Skeletal muscle satellite cell (primary cell): Measurements from ENCODE around the gene ENTPD1.
A peak's percentile ranks its signal among the peaks of the same experiment; 100 is the strongest.

Source experiments
- H3K27me3 ChIP-seq: 2 replicates; pipeline ENCODE4 v1.7.0; 2013; ENCODE audit warnings: low read length; ENCODE audit not compliant: control insufficient read depth, insufficient read depth
- H3K36me3 ChIP-seq: 2 replicates; pipeline ENCODE4 v1.7.0; 2013; ENCODE audit warnings: mild to moderate bottlenecking, control low read depth, low read length; ENCODE audit not compliant: insufficient read depth
- H3K4me1 ChIP-seq: 2 replicates; pipeline ENCODE4 v1.7.0; 2013; ENCODE audit warnings: low read length; ENCODE audit not compliant: control insufficient read depth, insufficient read depth
- H3K4me2 ChIP-seq: 2 replicates; pipeline ENCODE4 v1.7.0; 2013; ENCODE audit warnings: mild to moderate bottlenecking, low read length
- H3K4me3 ChIP-seq: 2 replicates; pipeline ENCODE4 v1.7.0; 2013; ENCODE audit warnings: low read length
- H3K9ac ChIP-seq: 2 replicates; pipeline ENCODE4 v1.7.0; 2013; ENCODE audit warnings: mild to moderate bottlenecking, low read depth, low read length, moderate library complexity
- H3K9me3 ChIP-seq: replicated peaks from 2 replicates; pipeline ENCODE4 v1.7.0; 2013; ENCODE audit warnings: mild to moderate bottlenecking, control low read depth, low read length

The ENTPD1 gene

DNA sequence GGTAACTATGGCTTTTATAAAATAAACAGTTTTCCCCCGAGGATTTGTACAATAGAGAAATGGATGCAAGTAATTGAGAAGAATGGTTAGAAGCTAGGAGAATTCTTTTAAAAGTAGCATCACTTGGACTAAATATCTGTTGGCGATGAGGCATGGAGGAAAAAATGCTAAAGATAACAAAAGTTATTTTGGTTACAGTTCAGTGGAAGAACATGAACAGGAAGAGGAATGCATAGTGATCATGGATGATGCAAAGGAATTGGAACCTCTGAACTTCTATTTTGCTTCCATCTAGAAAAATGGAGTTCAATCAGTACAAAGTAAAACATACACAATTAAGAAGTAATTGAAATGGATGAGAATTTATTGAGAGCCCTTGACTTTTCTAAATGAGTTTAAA lies 32.9 kb downstream of the ENTPD1 start:
- Histone ChIP-seq H3K36me3 (no peaks in the 10 kb centered on the region), H3K4me3 (peak overlapping the region; percentile 12), H3K9ac (peak overlapping the region; percentile 67), H3K4me2 (peak overlapping the region; percentile 67), H3K9me3 (no peaks in the 10 kb centered on the region), H3K4me1 (peaks cover 22% of the 10 kb centered on the region), H3K27me3 (no peaks in the 10 kb centered on the region)

DNA sequence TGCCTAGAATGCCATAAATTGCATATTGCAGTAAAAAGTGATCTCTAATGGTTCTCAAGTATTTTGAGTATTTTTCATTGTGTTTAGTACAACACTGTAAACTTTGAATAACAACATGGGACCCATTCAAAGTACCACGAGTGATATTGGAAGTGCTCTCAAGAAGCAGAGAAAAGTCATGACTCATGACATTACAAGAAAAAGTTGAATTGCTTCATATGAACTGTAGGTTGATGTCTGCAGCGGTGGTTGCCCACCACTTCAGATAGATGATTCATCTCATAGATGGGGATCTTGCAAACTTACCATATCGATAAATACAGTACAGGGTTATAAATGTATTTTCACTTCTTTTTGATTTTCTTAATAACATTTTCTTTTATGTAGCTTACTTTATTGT lies 33.9 kb downstream of the ENTPD1 start:
- Histone ChIP-seq H3K9ac (no peak overlapping the region), H3K4me3 (no peak overlapping the region), H3K4me1 (peaks cover 22% of the 10 kb centered on the region), H3K27me3 (no peaks in the 10 kb centered on the region), H3K36me3 (no peaks in the 10 kb centered on the region), H3K9me3 (no peaks in the 10 kb centered on the region), H3K4me2 (no peak overlapping the region)

DNA sequence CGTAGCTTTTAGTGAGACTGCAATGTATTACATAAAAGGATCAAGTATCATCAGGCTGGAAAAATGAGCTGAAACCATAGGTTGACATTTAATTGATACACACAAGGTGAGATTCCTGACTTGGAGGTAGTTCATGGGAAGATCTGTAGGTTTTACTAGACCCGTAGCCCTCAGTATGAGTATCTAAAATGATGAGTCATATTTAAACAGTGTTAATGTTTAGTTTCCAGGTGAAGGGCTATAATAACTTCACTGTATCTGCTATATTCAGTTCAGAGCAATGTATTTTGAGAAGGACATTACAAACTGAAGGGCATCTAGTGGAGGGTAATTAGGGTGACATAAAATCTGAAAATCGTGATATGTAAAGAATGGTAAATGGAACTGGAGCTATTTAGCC lies 35.0 kb downstream of the ENTPD1 start:
- H3K36me3 ChIP-seq: no peaks in the 10 kb centered on the region
- H3K27me3 ChIP-seq: no peaks in the 10 kb centered on the region
- H3K9ac ChIP-seq: no peak overlapping the region
- no peak overlapping the region for H3K4me2 ChIP-seq
- H3K4me3 ChIP-seq: no peak overlapping the region
- no peaks in the 10 kb centered on the region for H3K9me3 ChIP-seq
- peaks cover 22% of the 10 kb centered on the region for H3K4me1 ChIP-seq

DNA sequence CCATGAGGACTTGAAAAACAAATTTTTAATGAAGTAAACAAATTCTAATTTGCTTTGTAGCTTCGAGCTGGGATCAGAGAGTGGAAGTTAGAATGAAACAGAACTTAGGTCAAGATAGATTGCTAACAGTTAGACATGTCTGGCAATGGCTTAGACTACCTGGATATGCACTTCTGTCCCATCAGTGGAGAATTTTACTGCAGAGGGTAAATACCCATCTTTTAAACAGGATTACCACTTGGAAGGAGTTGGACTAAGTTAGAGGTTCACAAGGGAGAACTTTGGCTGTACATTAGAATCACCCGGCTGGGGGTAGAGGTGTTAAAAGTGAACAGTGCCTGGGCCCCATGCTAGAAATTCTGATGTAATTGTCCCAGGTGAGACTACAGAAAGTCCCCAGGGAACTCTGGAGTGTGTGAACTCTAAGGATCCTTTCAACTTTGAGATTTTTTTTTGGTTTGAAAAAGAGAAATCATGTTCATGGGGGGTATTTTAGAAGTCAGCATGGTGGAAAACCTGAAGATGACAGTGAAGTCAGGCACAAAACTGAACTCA lies 35.5 kb downstream of the ENTPD1 start:
- H3K4me3 ChIP-seq: no peak overlapping the region
- H3K4me1 ChIP-seq: peaks cover 22% of the 10 kb centered on the region
- H3K27me3 ChIP-seq: no peaks in the 10 kb centered on the region
- H3K9me3 ChIP-seq: no peaks in the 10 kb centered on the region
- no peaks in the 10 kb centered on the region for H3K36me3 ChIP-seq
- no peak overlapping the region for H3K4me2 ChIP-seq
- H3K9ac ChIP-seq: no peak overlapping the region

DNA sequence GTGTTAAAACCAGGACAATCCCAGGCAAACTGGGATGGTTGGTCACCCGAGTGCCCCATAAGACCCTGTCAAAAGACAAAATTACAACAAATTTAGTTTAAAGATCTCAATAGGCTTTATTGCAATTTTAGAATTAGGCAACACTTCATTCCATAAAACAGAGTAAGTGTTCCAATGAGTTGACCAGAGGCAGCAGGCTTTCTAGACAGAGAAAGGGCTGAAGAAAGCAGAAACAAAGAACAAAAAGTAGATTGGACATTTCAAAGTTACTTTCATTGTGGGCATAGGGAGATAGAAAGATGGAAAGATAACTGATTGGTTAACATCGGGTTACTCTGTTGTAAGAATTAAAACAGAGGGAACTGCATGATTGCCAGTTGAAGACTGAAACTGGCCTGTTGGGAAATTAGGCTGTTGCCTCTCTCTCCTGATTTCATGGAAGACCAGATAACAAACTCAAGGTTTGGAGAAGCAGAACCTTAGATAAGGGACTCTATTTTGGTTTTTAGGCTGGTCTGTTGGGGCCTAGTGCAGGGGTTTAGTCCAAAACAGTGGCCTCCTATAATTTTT lies 36.3 kb downstream of the ENTPD1 start:
- no peaks in the 10 kb centered on the region for H3K9me3 ChIP-seq
- peaks cover 22% of the 10 kb centered on the region for H3K4me1 ChIP-seq
- H3K9ac ChIP-seq: no peak overlapping the region

DNA sequence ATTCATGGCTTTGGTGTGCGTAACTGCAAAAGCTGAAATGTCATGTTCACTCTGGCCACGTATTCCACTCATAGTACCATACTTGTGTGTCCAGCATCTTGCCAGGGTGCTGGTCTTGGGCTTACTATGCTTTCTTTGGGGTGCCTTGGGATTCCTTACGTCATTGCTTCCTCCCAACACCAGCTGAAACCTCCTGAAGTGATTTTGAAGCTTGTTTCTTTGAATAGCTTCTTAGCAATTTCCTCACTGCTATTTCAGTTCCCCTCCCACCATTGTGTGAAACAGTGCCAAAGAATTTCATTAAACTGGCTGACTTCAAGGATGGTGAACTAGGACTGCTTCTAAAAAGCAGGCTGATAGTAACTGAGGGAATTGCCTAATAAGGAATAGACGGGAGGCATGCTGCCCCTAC lies 36.9 kb downstream of the ENTPD1 start:
- Histone ChIP-seq H3K4me3 (no peak overlapping the region), H3K27me3 (no peaks in the 10 kb centered on the region), H3K9ac (no peak overlapping the region), H3K36me3 (no peaks in the 10 kb centered on the region), H3K4me2 (no peak overlapping the region), H3K9me3 (no peaks in the 10 kb centered on the region), H3K4me1 (peaks cover 22% of the 10 kb centered on the region)

More for the DNA sequence above, 36.3 kb downstream of the ENTPD1 start:
- Histone ChIP-seq H3K36me3 (no peaks in the 10 kb centered on the region), H3K4me3 (no peak overlapping the region), H3K27me3 (no peaks in the 10 kb centered on the region), H3K4me2 (no peak overlapping the region)

DNA sequence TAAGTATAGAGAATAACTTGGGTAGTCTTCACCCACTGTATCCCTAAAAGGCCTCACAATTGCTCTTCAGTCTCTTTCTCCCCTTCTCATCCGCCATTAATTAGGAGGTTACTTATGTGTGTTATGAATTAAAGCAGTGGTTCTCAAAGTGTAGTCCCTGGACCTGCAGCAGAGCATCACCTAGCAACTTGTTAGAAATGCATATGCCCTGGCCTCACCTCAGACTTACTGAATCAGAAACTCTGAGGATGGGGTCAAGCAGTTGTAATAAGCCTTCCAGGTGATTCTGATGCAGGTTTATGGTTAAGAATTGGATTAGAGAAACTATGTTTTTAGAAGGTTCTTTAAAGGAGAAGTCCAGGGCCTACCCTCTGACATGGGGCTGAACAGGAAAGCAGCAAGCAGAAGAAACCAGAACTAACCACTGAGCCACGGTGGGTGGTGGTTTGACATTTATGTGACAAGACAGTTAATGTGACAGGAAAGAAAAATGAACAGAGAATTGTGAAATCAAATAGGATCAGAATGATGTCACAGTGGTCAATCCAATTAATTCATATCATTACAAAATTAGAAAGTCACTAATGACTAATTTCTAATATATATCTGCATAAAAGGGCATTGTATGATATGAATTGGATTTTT lies 37.6 kb downstream of the ENTPD1 start:
- Histone ChIP-seq H3K4me2 (no peak overlapping the region), H3K36me3 (no peaks in the 10 kb centered on the region), H3K27me3 (no peaks in the 10 kb centered on the region), H3K9me3 (no peaks in the 10 kb centered on the region), H3K4me1 (peaks cover 24% of the 10 kb centered on the region), H3K9ac (no peak overlapping the region), H3K4me3 (no peak overlapping the region)

DNA sequence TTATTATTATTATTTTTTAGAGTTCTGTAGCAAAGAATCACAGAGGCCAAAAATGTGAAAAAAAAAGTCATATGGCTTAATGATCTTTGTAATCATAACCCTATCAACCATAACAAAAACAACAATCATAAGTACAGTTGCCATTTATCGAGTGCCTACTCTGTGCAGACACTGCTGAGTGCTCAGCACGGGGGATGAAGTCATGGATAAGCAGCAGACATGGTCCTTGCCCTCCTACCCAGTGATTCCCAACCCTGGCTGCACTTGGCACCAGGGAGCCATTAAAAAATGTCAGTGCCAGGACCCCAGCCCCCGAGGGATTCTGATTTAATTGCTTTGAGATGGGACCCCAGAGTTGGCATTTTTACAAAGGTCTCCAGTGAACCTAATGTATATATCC lies 38.2 kb downstream of the ENTPD1 start:
- H3K9ac ChIP-seq: no peak overlapping the region
- peaks cover 22% of the 10 kb centered on the region for H3K4me1 ChIP-seq
- no peak overlapping the region for H3K4me2 ChIP-seq
- H3K4me3 ChIP-seq: no peak overlapping the region
- H3K36me3 ChIP-seq: no peaks in the 10 kb centered on the region
- no peaks in the 10 kb centered on the region for H3K27me3 ChIP-seq
- no peaks in the 10 kb centered on the region for H3K9me3 ChIP-seq

DNA sequence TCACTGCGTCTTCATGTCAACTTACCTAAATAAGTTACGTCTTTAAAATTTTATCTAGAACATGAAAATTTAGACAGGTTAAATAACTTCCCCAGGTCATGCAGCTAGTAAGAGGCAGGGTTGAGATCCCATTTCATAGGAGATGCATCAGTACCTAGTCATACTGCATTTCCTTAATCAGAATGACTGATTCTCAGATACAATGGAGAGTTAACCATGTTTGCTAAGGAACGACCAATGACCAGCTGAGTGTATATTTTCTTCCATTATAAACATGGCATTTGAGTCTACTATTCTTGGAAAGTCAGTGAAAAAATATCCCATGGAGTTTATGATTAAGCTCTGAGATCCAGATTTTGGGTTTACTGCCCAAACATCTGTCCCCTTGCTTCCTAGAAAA lies 39.6 kb downstream of the ENTPD1 start:
- Histone ChIP-seq H3K27me3 (no peaks in the 10 kb centered on the region), H3K36me3 (no peaks in the 10 kb centered on the region), H3K4me1 (peaks cover 14% of the 10 kb centered on the region), H3K4me2 (no peak overlapping the region), H3K9me3 (no peaks in the 10 kb centered on the region), H3K9ac (no peak overlapping the region), H3K4me3 (no peak overlapping the region)

DNA sequence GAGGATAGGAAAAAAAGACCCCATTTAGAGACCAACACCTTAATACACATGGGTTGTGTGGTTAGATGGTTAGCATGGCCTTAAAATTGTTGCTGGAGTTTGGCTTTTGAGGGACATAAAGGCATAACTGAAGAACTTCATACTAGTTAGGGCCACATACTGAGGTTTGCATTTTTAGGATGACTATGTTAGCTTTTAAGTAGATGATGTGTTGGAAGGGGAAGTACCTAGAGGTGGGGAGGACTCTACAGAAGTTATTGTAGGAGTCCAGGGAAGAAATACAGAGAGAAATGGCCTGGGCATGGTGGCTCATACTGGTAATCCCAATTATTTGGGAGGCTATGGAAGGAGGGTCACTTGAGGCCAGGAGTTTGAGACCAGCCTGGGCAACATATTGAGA lies 40.5 kb downstream of the ENTPD1 start:
- H3K4me3 ChIP-seq: no peak overlapping the region
- peaks cover 14% of the 10 kb centered on the region for H3K4me1 ChIP-seq
- H3K4me2 ChIP-seq: no peak overlapping the region
- no peaks in the 10 kb centered on the region for H3K36me3 ChIP-seq
- H3K9me3 ChIP-seq: no peaks in the 10 kb centered on the region
- H3K9ac ChIP-seq: no peak overlapping the region
- no peaks in the 10 kb centered on the region for H3K27me3 ChIP-seq

DNA sequence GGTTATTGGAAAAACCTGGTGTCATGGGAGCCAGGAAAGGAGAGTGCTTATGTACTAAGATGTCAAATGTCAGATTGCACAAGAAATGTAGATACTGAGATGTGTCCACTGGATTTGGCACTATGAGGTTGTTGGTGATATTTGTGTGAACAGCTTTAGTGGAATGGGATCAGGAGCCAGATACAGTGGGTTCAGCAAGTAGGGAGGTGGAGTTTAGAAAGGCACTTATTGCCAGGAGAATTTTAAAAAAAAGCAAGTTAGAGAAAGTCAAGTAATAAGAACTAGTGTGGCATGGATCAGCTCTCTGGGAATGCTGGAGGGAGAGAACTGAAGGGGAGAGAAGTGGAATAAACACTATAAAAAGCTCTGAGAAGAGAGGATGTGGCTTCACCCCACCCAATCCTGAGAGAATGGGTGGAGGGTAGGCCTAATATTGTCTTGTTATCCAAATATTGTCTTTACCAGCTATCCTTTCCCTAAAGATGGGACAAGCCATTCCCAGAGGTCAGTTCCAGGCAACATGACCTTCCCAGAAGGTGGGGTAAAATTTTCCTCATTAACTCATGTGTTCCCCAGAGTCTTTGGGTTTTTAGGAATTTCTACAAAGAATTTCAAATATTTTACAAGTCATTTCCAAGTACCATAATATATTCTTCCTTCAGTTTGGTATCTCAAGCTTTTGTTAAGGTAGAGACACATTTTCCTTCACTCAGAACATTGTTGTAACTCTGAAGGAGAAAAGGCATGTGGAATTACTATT lies 42.3 kb downstream of the ENTPD1 start:
- no peaks in the 10 kb centered on the region for H3K9me3 ChIP-seq
- no peaks in the 10 kb centered on the region for H3K27me3 ChIP-seq
- H3K36me3 ChIP-seq: no peaks in the 10 kb centered on the region
- H3K9ac ChIP-seq: no peak overlapping the region
- H3K4me3 ChIP-seq: no peak overlapping the region
- no peak overlapping the region for H3K4me2 ChIP-seq
- peaks cover 9% of the 10 kb centered on the region for H3K4me1 ChIP-seq
